Spinal cord (tissue), 10 donors: ENCODE measurements around the gene RAPGEF1. TPM values are rescaled to one million over a fixed set of nuclear protein-coding genes. Genes with fewer than 3 reads are reported as not detected.

Experiments used
- DNase-seq, 6 donors: peaks; one replicate each; pipeline versions ENCODE4 v3.0.0 to v3.0.0-alpha.2; 2013 to 2015; ENCODE audit warnings: low spot score in 6 of 6, low read depth in 4 of 6
- H3K27ac ChIP-seq: one replicate; pipeline ENCODE4 v1.5.1; 2013; ENCODE audit warnings: low read depth, low read length, control low read depth
- H3K27me3 ChIP-seq: one replicate; pipeline ENCODE4 v1.6.1; 2013; ENCODE audit warnings: low read length; ENCODE audit not compliant: control insufficient read depth, insufficient read depth
- H3K36me3 ChIP-seq: one replicate; pipeline ENCODE4 v1.6.1; 2013; ENCODE audit warnings: low read length; ENCODE audit not compliant: control insufficient read depth, insufficient read depth
- H3K4me1 ChIP-seq: one replicate; pipeline ENCODE4 v1.6.1; 2013; ENCODE audit warnings: low read length; ENCODE audit not compliant: control insufficient read depth, insufficient read depth
- H3K4me3 ChIP-seq: one replicate; pipeline ENCODE4 v1.5.1; 2013; ENCODE audit warnings: low read depth, low read length, control low read depth
- H3K9me3 ChIP-seq: one replicate; pipeline ENCODE4 v1.6.1; 2013; ENCODE audit warnings: low read length; ENCODE audit not compliant: control insufficient read depth, insufficient read depth
- WGBS: methylation state at CpG from one replicate; pipeline ENCODE4 v1.1.5; 2013; ENCODE audit warnings: missing lambda C conversion rate; ENCODE audit not compliant: insufficient coverage; 5-methylcytosine and 5-hydroxymethylcytosine counted together
- polyA plus RNA-seq, 2 donors: library from polyadenylated mRNA; unstranded; fragments of 120-200 nt; gene quantifications; one replicate each; pipeline ENCODE4 v1.2.1, GENCODE V29; 2013; ENCODE audit not compliant: insufficient read length in 2 of 2
- total RNA-seq, 2 donors: library from RNA; depleted of rRNA in 1 of 2; stranded (reverse); fragments of 120-200 nt in 1 of 2; fragments of >200 nt in 1 of 2; gene quantifications; one replicate each; pipeline versions ENCODE4 v1.2.3 to v1.2.4, GENCODE V29; 2013 to 2014
- donor health status: healthy.

Gene RAPGEF1
- total and polyA plus RNA-seq, 4 donors, result 39.7 to 175 (median 89.2) TPM

DNA sequence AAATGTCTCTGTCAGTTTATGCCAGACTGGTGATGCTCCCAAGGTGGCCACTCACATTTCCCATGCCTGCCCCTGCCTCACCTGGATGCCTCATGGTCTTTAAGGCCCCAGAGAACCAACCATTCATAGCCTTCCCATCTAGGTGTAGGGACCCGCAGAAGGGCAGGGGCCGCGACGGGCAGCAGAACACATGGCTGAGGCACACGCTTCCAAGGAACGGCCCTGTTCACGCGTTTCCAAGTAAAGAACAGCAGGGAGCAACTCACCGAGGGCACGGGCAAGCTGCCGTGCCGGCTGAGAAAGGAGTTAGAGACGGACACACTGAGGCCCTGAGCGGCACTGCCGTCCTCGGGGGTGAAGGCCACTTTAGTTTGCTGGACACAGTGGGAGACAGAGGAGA lies 121.1 kb downstream of the RAPGEF1 start:
- Histone ChIP-seq H3K4me3 (no peak overlapping the region), H3K4me1 (peaks cover 30% of the 10 kb centered on the region), H3K36me3 (peaks cover 84% of the 10 kb centered on the region), H3K9me3 (no peaks in the 10 kb centered on the region), H3K27ac (no peak overlapping the region), H3K27me3 (no peaks in the 10 kb centered on the region)
- DNase-seq, result no peak
- 93% methylated on average over 16 of the region's 16 CpGs for WGBS

DNA sequence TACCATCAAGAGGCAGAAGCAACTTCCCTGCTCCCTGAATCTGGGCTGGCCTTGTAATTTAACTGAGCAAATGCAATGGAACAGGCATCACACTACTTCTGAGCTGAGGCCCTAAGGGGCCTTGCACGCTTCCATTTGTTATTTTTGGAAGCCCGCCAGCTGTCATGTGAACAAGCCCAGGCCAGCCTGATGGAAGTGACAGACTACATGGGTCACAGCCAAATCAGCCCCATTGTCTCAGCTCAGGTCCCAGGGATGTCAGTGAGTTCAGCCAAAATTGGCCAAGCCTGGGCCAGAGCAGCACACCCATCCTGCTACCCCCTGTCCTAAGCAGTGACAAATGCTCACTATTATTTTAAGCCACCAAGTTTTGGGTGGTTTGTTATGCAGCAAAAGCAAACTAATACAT lies 121.8 kb downstream of the RAPGEF1 start:
- Histone ChIP-seq H3K4me3 (no peak overlapping the region), H3K27ac (no peak overlapping the region), H3K36me3 (peaks cover 84% of the 10 kb centered on the region), H3K27me3 (no peaks in the 10 kb centered on the region), H3K9me3 (no peaks in the 10 kb centered on the region), H3K4me1 (peaks cover 29% of the 10 kb centered on the region)
- WGBS, result 56% methylated on average over 2 of the region's 2 CpGs
- peak in 2 of 6 donors; percentile 26 to 71 for DNase-seq

DNA sequence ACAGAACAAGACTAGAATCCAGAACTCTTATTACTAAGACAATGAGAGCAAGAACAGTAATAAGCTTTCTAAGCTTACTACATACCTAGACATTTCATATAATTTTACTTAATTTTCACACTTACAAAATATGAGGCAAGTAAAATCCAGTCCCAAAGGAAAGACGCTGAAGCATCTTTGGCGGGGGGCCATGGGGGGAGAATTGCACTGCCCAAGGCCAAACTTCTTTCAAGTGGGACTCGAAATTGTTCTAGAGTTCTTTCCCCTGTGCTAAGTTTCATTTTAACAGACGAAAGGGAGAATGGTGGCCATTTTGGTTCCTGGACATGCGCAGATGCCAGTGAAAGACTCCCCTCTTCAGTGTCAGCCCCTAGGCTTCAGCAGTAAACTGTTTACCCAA lies 122.3 kb downstream of the RAPGEF1 start:
- WGBS, result 96% methylated on average over 5 of the region's 5 CpGs
- no peak overlapping the region for H3K27ac ChIP-seq
- no peaks in the 10 kb centered on the region for H3K27me3 ChIP-seq
- peaks cover 28% of the 10 kb centered on the region for H3K4me1 ChIP-seq
- peaks cover 84% of the 10 kb centered on the region for H3K36me3 ChIP-seq
- H3K9me3 ChIP-seq, result no peaks in the 10 kb centered on the region
- no peak for DNase-seq
- H3K4me3 ChIP-seq, result no peak overlapping the region

DNA sequence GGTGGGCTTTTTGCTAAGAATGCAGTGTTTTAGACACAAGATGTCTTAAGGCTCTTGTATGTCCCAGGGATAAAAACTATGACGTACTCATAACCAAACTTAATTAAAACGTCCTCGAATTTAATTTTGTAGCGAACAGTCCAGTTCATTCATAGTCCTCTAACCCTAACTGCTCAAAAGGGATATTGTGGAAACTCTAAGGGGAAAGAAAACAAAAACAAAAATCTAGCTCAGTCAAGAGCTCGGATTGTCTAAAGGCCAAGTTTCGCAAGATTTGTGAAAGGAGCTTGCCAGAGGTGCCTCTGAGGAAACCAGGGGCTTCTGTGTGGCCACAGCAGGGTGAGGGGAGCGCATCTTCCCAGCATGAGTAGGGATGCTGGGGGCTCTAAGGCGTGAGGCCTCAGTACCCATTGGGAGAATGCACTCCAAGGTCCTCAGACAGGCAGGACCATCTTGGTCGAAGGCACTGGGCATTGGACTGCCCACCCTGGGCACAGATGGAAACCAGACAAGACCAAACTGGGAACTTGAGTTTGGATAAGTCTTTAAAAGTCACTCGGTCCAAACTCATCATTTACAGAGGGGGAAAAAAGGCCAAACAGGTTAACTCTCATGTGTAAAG lies 122.8 kb downstream of the RAPGEF1 start:
- WGBS, result 72% methylated on average over 6 of the region's 10 CpGs
- H3K4me1 ChIP-seq, result peaks cover 26% of the 10 kb centered on the region
- H3K27me3 ChIP-seq, result no peaks in the 10 kb centered on the region
- no peaks in the 10 kb centered on the region for H3K9me3 ChIP-seq
- H3K36me3 ChIP-seq, result peaks cover 86% of the 10 kb centered on the region
- no peak overlapping the region for H3K27ac ChIP-seq
- DNase-seq, result no peak
- H3K4me3 ChIP-seq, result no peak overlapping the region

DNA sequence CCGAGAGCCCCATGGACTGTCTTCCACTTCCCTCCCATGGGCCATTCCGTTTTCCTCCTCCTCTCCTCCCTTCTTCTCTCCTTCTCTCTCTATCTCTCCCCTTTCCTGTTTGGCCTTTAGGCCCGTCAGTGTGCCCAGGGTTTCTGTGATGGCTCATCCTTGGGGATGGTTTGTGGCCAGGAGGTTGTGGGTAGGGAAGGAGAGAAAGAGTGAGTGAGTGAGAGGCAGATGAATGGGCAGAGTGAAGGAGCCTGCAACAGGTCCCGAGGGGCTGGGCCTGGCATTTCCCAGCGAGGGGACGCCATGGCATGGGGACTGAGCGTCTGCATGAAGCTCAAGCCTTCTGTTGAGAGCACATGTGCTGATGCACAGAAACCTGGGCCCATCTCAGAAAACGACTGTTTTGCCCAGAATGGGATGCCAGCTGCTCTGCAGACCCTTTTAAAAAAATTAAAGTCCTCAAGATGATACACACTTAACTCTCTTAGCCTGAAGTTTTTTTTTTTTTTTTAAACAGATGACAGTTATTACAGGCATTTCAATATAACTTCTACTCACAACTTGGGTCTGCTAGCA lies 125.4 kb downstream of the RAPGEF1 start:
- no peak overlapping the region for H3K4me3 ChIP-seq
- WGBS, result 86% methylated on average over 6 of the region's 8 CpGs
- peaks cover 63% of the 10 kb centered on the region for H3K36me3 ChIP-seq
- no peaks in the 10 kb centered on the region for H3K27me3 ChIP-seq
- H3K4me1 ChIP-seq, result peaks cover 17% of the 10 kb centered on the region
- H3K27ac ChIP-seq, result no peak overlapping the region
- H3K9me3 ChIP-seq, result no peaks in the 10 kb centered on the region
- peak in 1 of 6 donors; percentile 83 for DNase-seq

DNA sequence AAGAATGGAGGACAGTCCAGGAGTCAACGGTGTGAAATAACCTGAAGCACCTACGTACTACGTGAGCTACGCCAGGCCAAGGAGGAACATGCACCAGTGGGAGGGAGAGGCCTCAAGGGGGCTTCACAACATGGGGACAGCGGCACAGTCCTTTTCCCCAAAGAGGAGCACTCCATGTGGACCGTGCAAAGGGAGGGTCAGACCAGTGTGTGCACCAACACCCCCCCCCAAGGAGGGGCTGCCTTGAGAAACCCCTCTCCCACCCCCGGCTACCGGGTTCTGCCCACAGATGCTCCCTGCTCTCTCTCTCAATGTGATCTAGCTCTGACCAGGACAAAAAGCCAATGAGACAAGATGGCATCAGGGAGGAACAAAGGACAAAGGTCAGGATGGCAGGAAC lies 126.0 kb downstream of the RAPGEF1 start:
- Histone ChIP-seq H3K36me3 (peaks cover 58% of the 10 kb centered on the region), H3K9me3 (no peaks in the 10 kb centered on the region), H3K27me3 (no peaks in the 10 kb centered on the region), H3K4me1 (peaks cover 22% of the 10 kb centered on the region), H3K4me3 (no peak overlapping the region), H3K27ac (no peak overlapping the region)
- no peak for DNase-seq
- 100% methylated on average over 5 of the region's 8 CpGs for WGBS

DNA sequence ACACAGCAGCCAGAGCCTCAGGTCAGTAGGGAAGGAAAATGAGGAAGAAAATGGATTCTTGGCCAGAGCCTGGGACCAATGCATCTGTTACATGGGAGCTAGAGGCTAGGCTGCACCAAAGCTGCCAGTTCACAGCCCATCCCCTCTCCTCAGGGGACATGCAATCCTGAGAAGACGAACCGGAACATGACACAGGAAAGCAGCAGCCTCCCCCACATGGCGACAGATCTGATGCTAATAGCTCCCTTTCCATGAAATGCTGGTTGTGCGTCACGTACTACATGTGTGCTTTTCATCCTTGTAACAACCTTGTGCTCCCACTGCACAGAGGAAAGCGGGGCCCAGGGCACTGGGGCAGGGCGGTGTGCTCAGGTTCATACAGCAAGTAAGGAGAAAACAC lies 127.0 kb downstream of the RAPGEF1 start:
- peaks cover 27% of the 10 kb centered on the region for H3K4me1 ChIP-seq
- DNase-seq, result no peak
- 88% methylated on average over 4 of the region's 7 CpGs for WGBS
- no peak overlapping the region for H3K27ac ChIP-seq
- peaks cover 56% of the 10 kb centered on the region for H3K36me3 ChIP-seq
- no peaks in the 10 kb centered on the region for H3K27me3 ChIP-seq
- H3K9me3 ChIP-seq, result no peaks in the 10 kb centered on the region
- no peak overlapping the region for H3K4me3 ChIP-seq

DNA sequence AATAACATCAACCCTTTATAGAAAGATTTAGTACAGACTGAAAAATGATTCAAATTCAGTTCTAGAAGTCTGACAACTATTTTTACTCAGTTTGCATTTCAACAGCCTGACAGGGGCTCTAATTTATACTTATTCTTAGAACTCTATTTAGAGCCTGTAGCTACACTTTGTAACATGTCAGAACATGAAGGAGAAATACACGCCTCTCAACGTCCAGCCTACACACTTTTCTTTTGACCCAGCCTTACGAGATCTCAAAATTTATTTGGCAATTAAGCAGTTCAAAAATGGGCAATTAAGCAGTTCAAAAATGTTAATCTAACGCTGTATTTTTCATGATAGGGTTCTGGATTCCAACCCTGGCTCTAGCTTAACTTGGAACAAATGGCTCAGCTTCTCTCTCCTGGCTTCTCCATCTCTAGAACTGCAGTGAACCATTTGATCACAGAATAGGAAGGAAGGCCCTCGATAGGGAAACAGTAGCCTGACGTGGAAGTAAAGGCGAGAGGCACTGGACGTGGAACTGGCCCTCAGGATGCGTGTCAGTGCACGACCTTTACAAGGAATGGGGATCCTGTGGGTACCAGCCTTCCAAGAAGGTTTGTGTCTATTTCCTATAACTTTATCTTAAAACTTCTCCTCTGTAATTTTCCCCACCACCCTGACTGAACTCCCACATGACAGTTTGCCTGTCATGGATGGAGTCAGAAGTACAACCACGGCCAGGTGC lies 128.1 kb downstream of the RAPGEF1 start:
- Histone ChIP-seq H3K36me3 (peaks cover 62% of the 10 kb centered on the region), H3K27me3 (no peaks in the 10 kb centered on the region), H3K27ac (no peak overlapping the region), H3K9me3 (no peaks in the 10 kb centered on the region), H3K4me3 (no peak overlapping the region), H3K4me1 (peaks cover 24% of the 10 kb centered on the region)
- DNase-seq, result no peak
- 97% methylated on average over 11 of the region's 11 CpGs for WGBS

DNA sequence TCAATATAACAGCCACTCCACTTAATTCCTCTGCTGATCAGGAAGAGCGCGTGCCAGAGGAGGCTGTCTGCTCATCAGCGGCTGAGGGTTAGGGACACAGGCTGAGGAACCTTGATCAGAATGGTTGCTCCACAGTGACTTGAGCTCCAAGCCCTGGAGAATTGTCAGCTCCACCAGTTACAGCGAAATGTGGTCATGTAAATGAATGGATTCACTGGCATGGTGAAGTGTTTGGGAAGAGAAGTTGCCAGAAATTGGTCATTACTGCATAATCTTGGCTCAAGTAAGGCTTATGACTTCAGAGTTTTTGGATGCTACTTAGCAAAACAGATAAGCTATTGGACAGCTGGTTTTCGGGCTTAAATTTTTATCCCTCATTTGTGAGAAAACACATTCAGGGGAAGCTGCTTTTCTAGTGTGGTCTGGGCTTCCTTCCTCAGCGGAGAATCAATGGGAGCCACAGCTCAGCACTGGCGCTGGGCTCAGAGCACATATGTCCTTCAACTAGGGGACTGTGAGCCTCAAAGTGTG lies 129.6 kb downstream of the RAPGEF1 start:
- DNase-seq, result peak in 2 of 6 donors; percentile 41 to 92
- Histone ChIP-seq H3K4me3 (no peak overlapping the region), H3K9me3 (no peaks in the 10 kb centered on the region), H3K36me3 (peaks cover 63% of the 10 kb centered on the region), H3K4me1 (peaks cover 24% of the 10 kb centered on the region), H3K27me3 (no peaks in the 10 kb centered on the region), H3K27ac (no peak overlapping the region)
- 88% methylated on average over 7 of the region's 7 CpGs for WGBS
